HG02763 (cell line): ENCODE results near the gene MLLT10.

Experiments used
- ATAC-seq: cut with Tn5 transposase; IDR thresholded peaks from one replicate; pipeline ENCODE4 v1.9.1; 2021; ENCODE audit warnings: mild to moderate bottlenecking, moderate library complexity; ENCODE audit not compliant: unreplicated experiment

Gene MLLT10

DNA sequence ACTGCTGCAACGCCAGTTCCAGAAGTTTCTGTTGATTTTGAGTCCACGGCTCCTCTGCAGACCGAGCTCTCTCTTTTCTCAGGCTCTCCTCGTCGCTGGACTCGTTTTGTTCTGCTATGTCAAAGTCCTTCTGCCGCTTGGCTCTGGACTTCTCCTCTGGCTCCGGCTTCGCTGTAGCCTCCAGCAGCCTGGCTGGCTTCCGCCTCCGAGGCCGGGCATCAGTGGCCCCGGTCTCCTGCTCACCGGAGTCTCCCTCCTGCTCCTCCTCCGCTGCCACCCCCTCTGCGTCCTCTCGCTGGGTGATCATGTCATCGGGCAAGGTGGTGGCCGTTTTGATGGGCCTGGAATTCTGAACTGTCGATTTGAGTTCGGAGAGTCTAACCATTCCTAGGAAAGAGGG lies 225.2 kb downstream of the MLLT10 start:
- no peak for ATAC-seq

GRCh38 chr10:21760332-21760731 lies 226.3 kb downstream of the MLLT10 start:
- no peak for ATAC-seq

DNA sequence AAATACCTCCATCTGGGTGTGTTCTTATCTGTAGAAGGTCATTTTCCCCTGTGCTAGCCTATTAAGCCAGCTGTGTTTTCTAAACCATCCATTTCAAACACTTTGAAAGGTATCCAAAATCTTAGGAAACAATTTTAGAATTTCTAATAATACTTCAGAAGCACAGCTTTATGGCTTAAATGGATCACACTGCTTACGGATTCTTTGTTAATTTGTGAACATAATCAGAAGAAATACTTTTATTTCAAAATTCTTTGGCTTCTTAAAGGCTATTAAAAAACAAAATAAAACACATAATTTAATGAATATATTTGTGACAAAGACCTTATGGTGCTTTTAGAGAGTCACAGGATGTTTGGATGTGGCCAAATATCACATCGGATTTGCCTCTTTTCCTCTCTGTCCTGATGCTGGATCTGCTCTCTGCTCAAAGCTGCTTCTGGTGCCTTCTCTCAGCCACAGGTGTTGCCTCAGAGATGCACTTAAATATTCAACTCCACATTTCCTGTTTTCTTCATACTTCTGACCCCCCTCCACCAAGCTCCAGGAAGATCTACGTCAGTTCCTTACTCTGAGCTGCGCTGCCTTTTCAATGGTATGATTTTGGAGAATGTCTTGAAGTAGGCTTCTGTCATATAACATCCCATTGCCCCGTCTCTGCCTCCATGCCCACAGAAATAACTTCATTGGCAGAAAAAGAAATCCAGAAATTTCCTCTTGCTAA lies 230.6 kb downstream of the MLLT10 start:
- no peak for ATAC-seq

- no peak for ATAC-seq
These were observed 235.0 kb downstream of the MLLT10 start for GRCh38 chr10:21769041-21769440.

DNA sequence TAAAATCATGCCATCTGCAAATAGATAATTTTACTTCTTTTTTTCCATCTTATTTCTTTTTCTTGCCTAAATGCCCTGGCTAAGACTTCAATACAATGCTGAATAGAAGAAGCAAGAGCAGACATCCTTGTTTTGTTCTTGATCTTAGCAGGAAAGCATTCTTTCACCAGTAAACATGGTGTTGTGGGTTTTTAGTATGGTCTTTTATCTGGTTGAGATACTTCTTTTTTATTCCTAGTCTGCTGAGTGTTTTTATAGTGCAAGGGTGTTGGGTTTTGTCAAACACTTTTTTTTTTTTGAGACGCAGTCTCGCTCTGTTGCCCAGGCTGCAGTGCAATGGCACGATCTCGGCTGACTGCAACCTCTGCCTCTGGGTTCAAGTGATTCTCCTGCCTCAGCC lies 237.2 kb downstream of the MLLT10 start:
- ATAC-seq, result no peak

DNA sequence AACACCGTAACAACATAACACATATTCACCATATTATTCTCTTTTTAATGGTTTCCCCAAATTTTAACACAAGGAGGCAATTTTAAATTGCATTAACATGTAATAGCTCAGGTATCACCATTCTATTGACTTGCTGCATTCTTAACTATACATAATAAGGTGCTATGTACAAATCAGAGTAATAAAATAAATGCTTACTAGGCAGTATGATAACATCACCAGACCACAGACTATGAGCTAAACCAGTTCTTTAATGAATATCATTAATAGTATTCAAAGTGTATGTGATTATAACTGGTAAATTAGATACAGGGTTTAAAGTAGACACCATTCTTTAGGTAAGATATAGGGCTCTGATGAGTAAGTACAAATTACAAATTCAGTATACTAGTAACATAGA lies 242.9 kb downstream of the MLLT10 start:
- ATAC-seq, result no peak

DNA sequence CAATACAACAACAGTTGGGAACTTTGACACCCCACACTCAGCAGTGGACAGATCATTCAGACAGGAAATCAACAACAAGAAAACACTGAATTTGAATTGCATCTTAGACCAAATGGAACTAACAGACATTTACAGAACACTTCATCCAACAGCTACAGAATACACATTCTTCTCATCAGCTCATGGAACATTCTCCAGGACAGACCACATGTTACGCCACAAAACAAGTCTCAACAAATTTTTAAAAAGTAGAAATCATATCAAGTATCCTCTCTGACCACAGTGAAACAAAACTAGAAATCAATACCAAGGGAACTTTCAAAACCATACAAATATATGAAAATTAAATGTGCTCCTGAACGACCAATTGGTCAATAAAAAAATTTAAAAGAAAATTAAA lies 257.2 kb downstream of the MLLT10 start:
- no peak for ATAC-seq
